ENCODE measurements around the gene FBLN1. TPM values are rescaled to one million over a fixed set of nuclear protein-coding genes. Genes with fewer than 3 reads are reported as not detected.

Gene FBLN1
- total RNA-seq, 1 donor from 2014 or later = 18.2 TPM

GRCh38 chr22:45473626-45474237 lies 29.0 kb upstream of the FBLN1 start:
- FAIRE-seq = no peak

GRCh38 chr22:45475063-45475747 lies 27.5 kb upstream of the FBLN1 start:
- H3K4me3 ChIP-seq (ENCODE audit: low read depth, low read length) = no peak overlapping the region
- FAIRE-seq = peak; percentile 13
- TF ChIP-seq, protein P1, sequence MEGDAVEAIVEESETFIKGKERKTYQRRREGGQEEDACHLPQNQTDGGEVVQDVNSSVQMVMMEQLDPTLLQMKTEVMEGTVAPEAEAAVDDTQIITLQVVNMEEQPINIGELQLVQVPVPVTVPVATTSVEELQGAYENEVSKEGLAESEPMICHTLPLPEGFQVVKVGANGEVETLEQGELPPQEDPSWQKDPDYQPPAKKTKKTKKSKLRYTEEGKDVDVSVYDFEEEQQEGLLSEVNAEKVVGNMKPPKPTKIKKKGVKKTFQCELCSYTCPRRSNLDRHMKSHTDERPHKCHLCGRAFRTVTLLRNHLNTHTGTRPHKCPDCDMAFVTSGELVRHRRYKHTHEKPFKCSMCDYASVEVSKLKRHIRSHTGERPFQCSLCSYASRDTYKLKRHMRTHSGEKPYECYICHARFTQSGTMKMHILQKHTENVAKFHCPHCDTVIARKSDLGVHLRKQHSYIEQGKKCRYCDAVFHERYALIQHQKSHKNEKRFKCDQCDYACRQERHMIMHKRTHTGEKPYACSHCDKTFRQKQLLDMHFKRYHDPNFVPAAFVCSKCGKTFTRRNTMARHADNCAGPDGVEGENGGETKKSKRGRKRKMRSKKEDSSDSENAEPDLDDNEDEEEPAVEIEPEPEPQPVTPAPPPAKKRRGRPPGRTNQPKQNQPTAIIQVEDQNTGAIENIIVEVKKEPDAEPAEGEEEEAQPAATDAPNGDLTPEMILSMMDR (IDR thresholded peaks at IDR 0.05; ENCODE audit: insufficient read depth, low read length, severe bottlenecking) = no peak
- no peaks in the 10 kb centered on the region for H3K36me3 ChIP-seq (ENCODE audit: control insufficient read depth, insufficient read depth, low read length)
- no peak for DNase-seq (ENCODE audit: low read depth)
- no peaks in the 10 kb centered on the region for H3K27me3 ChIP-seq (ENCODE audit: control insufficient read depth, insufficient read depth, low read length)

More at GRCh38 chr22:45473626-45474237, 29.0 kb upstream of the FBLN1 start:
- DNase-seq (ENCODE audit: low read depth) = no peak
- no peaks in the 10 kb centered on the region for H3K36me3 ChIP-seq (ENCODE audit: control insufficient read depth, insufficient read depth, low read length)
- H3K4me3 ChIP-seq (ENCODE audit: low read depth, low read length) = no peak overlapping the region
- TF ChIP-seq, protein P1 (IDR thresholded peaks at IDR 0.05; ENCODE audit: insufficient read depth, low read length, severe bottlenecking) = no peak
- H3K27me3 ChIP-seq (ENCODE audit: control insufficient read depth, insufficient read depth, low read length) = no peaks in the 10 kb centered on the region

DNA sequence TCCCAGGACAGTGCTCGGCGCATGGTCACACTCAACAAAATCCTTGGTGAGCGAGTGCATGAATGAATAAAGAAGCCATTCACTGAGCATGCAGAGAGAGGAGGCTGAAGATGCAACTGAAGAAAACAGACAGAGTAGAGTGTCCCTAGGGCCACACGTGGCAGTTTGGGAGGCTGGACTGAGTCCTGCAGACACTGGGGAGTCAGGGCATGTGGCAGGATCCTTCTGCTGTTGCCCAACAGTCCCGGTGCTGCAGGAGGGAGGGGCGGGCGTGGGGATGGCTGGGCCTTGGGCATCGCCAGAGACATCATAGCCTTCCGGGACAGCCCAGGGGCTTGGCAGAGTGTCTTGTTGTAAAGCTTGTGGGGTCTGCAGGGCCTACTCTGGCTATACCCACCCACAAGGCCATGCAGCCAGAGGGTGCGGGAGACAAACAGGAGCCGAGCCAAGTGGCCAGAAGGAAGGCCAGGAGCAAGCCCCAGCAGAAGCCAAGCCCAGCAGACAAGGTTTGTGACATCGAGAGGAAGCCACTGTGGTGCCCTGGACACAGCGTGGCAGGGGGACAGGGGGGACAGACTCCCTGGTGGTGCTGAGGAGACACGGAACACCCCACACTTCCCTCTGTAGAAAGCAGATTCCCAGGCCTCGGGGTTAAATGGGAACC lies 26.7 kb upstream of the FBLN1 start:
- TF ChIP-seq, protein P1 (IDR thresholded peaks at IDR 0.05; ENCODE audit: insufficient read depth, low read length, severe bottlenecking) = no peak
- DNase-seq (ENCODE audit: low read depth) (no peak), FAIRE-seq (no peak)
- H3K27me3 ChIP-seq (ENCODE audit: control insufficient read depth, insufficient read depth, low read length) = no peaks in the 10 kb centered on the region
- H3K36me3 ChIP-seq (ENCODE audit: control insufficient read depth, insufficient read depth, low read length) = no peaks in the 10 kb centered on the region
- H3K4me3 ChIP-seq (ENCODE audit: low read depth, low read length) = no peak overlapping the region

DNA sequence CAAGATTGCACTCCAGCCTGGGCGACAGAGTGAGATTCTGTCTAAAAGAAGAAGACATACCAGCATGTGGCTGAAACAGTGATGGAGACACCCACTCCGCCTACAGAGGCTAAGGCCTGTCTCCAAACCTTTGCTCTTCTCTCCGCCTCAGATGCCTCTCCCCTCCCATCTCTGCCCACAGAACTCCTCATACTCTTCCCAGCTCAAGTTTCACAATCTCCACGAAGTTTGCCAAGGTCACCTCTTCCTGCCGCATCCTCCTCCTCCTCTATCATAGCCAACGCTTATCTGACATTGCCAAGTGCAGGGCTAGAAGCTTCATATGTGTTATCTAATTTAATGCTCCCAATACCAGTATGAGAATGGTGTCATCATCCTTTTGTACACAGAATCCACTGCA lies 25.9 kb upstream of the FBLN1 start:
- TF ChIP-seq, protein P1 (IDR thresholded peaks at IDR 0.05; ENCODE audit: insufficient read depth, low read length, severe bottlenecking) = no peak
- DNase-seq (ENCODE audit: low read depth) (no peak), FAIRE-seq (no peak)
- Histone ChIP-seq H3K36me3 (ENCODE audit: control insufficient read depth, insufficient read depth, low read length) (no peaks in the 10 kb centered on the region), H3K27me3 (ENCODE audit: control insufficient read depth, insufficient read depth, low read length) (no peaks in the 10 kb centered on the region), H3K4me3 (ENCODE audit: low read depth, low read length) (no peak overlapping the region)

DNA sequence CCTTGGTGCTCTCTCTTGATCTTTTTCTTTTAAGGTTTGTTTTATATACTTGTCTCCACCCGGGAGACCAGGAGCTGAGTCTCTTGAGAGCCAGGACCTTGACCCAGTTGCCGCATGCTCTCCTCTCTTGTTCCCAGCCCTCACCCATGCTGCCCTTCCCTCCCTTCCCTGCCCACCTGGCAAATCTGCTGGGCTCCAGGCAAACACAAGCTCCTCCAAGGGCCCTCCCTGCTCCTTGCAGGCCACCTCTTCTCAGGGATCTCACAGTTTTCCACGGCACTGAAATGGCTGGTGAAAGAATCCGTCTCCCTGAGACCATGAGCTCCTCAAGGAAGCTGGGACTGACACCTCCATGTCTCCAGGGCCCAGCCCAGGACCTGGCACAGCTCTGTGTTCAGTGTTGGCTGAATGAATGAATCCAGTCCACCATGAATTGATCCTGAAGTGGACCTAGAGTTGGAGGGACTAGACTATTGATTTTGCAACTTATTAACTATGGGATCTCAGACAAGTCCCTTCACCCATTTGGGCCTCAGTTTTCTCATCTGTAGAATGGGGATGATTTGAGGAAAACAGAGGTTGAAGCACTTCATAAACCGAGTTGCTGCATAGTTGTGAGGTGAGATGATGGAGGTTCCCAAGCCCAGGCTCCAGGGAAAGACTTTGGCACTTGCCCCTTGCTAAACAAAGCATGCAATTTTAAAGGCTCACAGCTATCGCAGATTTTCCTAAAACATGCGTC lies 25.1 kb upstream of the FBLN1 start:
- Histone ChIP-seq H3K36me3 (ENCODE audit: control insufficient read depth, insufficient read depth, low read length) (no peaks in the 10 kb centered on the region), H3K27me3 (ENCODE audit: control insufficient read depth, insufficient read depth, low read length) (no peaks in the 10 kb centered on the region), H3K4me3 (ENCODE audit: low read depth, low read length) (no peak overlapping the region)
- FAIRE-seq = peak; percentile 32
- TF ChIP-seq, protein P1 (IDR thresholded peaks at IDR 0.05; ENCODE audit: insufficient read depth, low read length, severe bottlenecking) = no peak
- no peak for DNase-seq (ENCODE audit: low read depth)
